Activated CD4-positive, alpha-beta T cell treated with anti-CD3 and anti-CD28 coated beads, Interleukin-2, amount 10 ng/mL, durations not matched to agents 24 days and 14 days (primary cell): ENCODE data around the gene ICOS. TPM values are rescaled to one million over a fixed set of nuclear protein-coding genes. Genes with fewer than 3 reads are reported as not detected.
"Not testable (repeated sequence)": the region's sequence is repeated elsewhere in the genome, so short reads cannot be mapped to it uniquely, and the experiment has no call there.

Source experiments
- DNase-seq: peaks from one replicate; pipeline ENCODE4 v3.0.0; 2022
- H3K27ac Mint-ChIP-seq: one replicate; pipeline ENCODE4 v1.8.0; 2022; ENCODE audit warnings: mild to moderate bottlenecking, mixed read lengths
- H3K27me3 Mint-ChIP-seq: one replicate; pipeline ENCODE4 v1.8.0; 2022; ENCODE audit warnings: mixed read lengths
- H3K36me3 Mint-ChIP-seq: one replicate; pipeline ENCODE4 v1.8.0; 2022; ENCODE audit warnings: low read depth, mild to moderate bottlenecking, mixed read lengths
- H3K4me1 Mint-ChIP-seq: one replicate; pipeline ENCODE4 v1.8.0; 2021; ENCODE audit warnings: mixed read lengths
- H3K4me3 Mint-ChIP-seq: one replicate; pipeline ENCODE4 v1.8.0; 2022; ENCODE audit warnings: mild to moderate bottlenecking, moderate library complexity, mixed read lengths
- H3K9me3 Mint-ChIP-seq: one replicate; pipeline ENCODE4 v1.8.0; 2021; ENCODE audit warnings: mixed read lengths
- intact Hi-C: fragments of 100-400 bp; cut with micrococcal nuclease; formaldehyde crosslinking; loops from one replicate; pipeline ENCODE4 v1.15.1; 2023
- total RNA-seq: library from RNA; stranded (reverse); gene quantifications from 2 replicates; pipeline ENCODE4 v1.2.3, GENCODE V29; 2022

ICOS gene
- total RNA-seq, 1 donor from 2014 or later: 111 TPM

- no peak overlapping the region for H3K27ac Mint-ChIP-seq
- peaks cover 60% of the 10 kb centered on the region for H3K36me3 Mint-ChIP-seq
- H3K27me3 Mint-ChIP-seq: no peaks in the 10 kb centered on the region
- H3K9me3 Mint-ChIP-seq: no peaks in the 10 kb centered on the region
- H3K4me3 Mint-ChIP-seq: no peak overlapping the region
- no peak for DNase-seq
- intact Hi-C loops: no loop called here
- peaks cover 25% of the 10 kb centered on the region for H3K4me1 Mint-ChIP-seq
Observed at GRCh38 chr2:203960811-203961210, 24.2 kb downstream of the ICOS start.

- intact Hi-C loops, H3K27me3 Mint-ChIP-seq, H3K27ac Mint-ChIP-seq, H3K4me3 Mint-ChIP-seq, H3K4me1 Mint-ChIP-seq, DNase-seq: not testable (repeated sequence)
- Mint-ChIP-seq H3K36me3 (peaks cover 21% of the 10 kb centered on the region), H3K9me3 (peaks cover 10% of the 10 kb centered on the region)
Observed at GRCh38 chr2:203965190-203965589, 28.6 kb downstream of the ICOS start.

- Mint-ChIP-seq H3K27ac (no peak overlapping the region), H3K9me3 (peaks cover 17% of the 10 kb centered on the region), H3K4me3 (no peak overlapping the region), H3K36me3 (peaks cover 4% of the 10 kb centered on the region), H3K4me1 (peaks cover 15% of the 10 kb centered on the region), H3K27me3 (no peaks in the 10 kb centered on the region)
- DNase-seq: no peak
- intact Hi-C loops: no loop called here
Observed at GRCh38 chr2:203971251-203971650, 34.7 kb downstream of the ICOS start.

GRCh38 chr2:203972066-203972465 is 35.5 kb downstream of the ICOS start:
- H3K4me1 Mint-ChIP-seq: peaks cover 13% of the 10 kb centered on the region
- H3K36me3 Mint-ChIP-seq: peaks cover 4% of the 10 kb centered on the region
- no peak overlapping the region for H3K27ac Mint-ChIP-seq
- H3K27me3 Mint-ChIP-seq: no peaks in the 10 kb centered on the region
- H3K9me3 Mint-ChIP-seq: peaks cover 20% of the 10 kb centered on the region
- DNase-seq: no peak
- H3K4me3 Mint-ChIP-seq: no peak overlapping the region
- intact Hi-C loops: loop anchor here (2.0 kb wide), 1 partner anchor 13 kb away; no protein-coding TSS in a partner anchor

- intact Hi-C loops: loop anchor here (1.0 to 2.0 kb wide), 2 partner anchors 14 to 24 kb away; no protein-coding TSS in a partner anchor
- peaks cover 20% of the 10 kb centered on the region for H3K9me3 Mint-ChIP-seq
- H3K4me1 Mint-ChIP-seq: peaks cover 13% of the 10 kb centered on the region
- no peaks in the 10 kb centered on the region for H3K27me3 Mint-ChIP-seq
- no peak for DNase-seq
- H3K36me3 Mint-ChIP-seq: peaks cover 4% of the 10 kb centered on the region
- H3K27ac Mint-ChIP-seq: no peak overlapping the region
- H3K4me3 Mint-ChIP-seq: no peak overlapping the region
Observed at GRCh38 chr2:203973000-203973399, 36.4 kb downstream of the ICOS start.

GRCh38 chr2:203973676-203974075 is 37.1 kb downstream of the ICOS start:
- intact Hi-C loops: loop anchor here (1.0 to 2.0 kb wide), 2 partner anchors 15 to 24 kb away; no protein-coding TSS in a partner anchor
- Mint-ChIP-seq H3K27ac (no peak overlapping the region), H3K36me3 (peaks cover 4% of the 10 kb centered on the region), H3K9me3 (peaks cover 18% of the 10 kb centered on the region), H3K4me3 (no peak overlapping the region), H3K4me1 (peaks cover 11% of the 10 kb centered on the region), H3K27me3 (no peaks in the 10 kb centered on the region)
- no peak for DNase-seq

GRCh38 chr2:203975912-203976311 is 39.3 kb downstream of the ICOS start:
- intact Hi-C loops: no loop called here
- H3K4me1 Mint-ChIP-seq: peaks cover 11% of the 10 kb centered on the region

GRCh38 chr2:203982276-203982675 is 45.7 kb downstream of the ICOS start:
- H3K27me3 Mint-ChIP-seq: no peaks in the 10 kb centered on the region
- no peak overlapping the region for H3K27ac Mint-ChIP-seq
- no peaks in the 10 kb centered on the region for H3K36me3 Mint-ChIP-seq
- H3K9me3 Mint-ChIP-seq: peaks cover 5% of the 10 kb centered on the region
- H3K4me3 Mint-ChIP-seq: no peak overlapping the region
- intact Hi-C loops: no loop called here
- peak; percentile 42 for DNase-seq
- H3K4me1 Mint-ChIP-seq: peaks cover 15% of the 10 kb centered on the region

More at GRCh38 chr2:203975912-203976311, 39.3 kb downstream of the ICOS start:
- Mint-ChIP-seq H3K36me3 (peaks cover 4% of the 10 kb centered on the region), H3K27ac (no peak overlapping the region), H3K27me3 (no peaks in the 10 kb centered on the region), H3K4me3 (no peak overlapping the region), H3K9me3 (peaks cover 10% of the 10 kb centered on the region)
- DNase-seq: no peak

GRCh38 chr2:203983064-203983715 is 46.6 kb downstream of the ICOS start:
- Mint-ChIP-seq H3K36me3 (no peaks in the 10 kb centered on the region), H3K4me3 (no peak overlapping the region), H3K9me3 (peaks cover 5% of the 10 kb centered on the region), H3K4me1 (peaks cover 23% of the 10 kb centered on the region), H3K27me3 (no peaks in the 10 kb centered on the region), H3K27ac (no peak overlapping the region)
- DNase-seq: no peak
- intact Hi-C loops: no loop called here

GRCh38 chr2:203985978-203986377 is 49.4 kb downstream of the ICOS start:
- DNase-seq, H3K36me3 Mint-ChIP-seq, H3K27ac Mint-ChIP-seq, H3K4me3 Mint-ChIP-seq, H3K9me3 Mint-ChIP-seq, intact Hi-C loops, H3K27me3 Mint-ChIP-seq: not testable (repeated sequence)
- H3K4me1 Mint-ChIP-seq: peaks cover 40% of the 10 kb centered on the region

- peak overlapping the region; percentile 84 for H3K27ac Mint-ChIP-seq
- H3K4me3 Mint-ChIP-seq: no peak overlapping the region
- intact Hi-C loops: loop anchor here (1.0 to 2.0 kb wide), 6 partner anchors 9 to 121 kb away; no protein-coding TSS in a partner anchor
Observed at GRCh38 chr2:203987959-203988358, 51.4 kb downstream of the ICOS start.

GRCh38 chr2:203988500-203989260 is 52.1 kb downstream of the ICOS start:
- intact Hi-C loops: loop anchor here (1.0 to 2.0 kb wide), 5 partner anchors 9 to 120 kb away; no protein-coding TSS in a partner anchor
- H3K36me3 Mint-ChIP-seq: no peaks in the 10 kb centered on the region
- no peaks in the 10 kb centered on the region for H3K9me3 Mint-ChIP-seq
- peak overlapping the region; percentile 93 for H3K27ac Mint-ChIP-seq
- H3K27me3 Mint-ChIP-seq: no peaks in the 10 kb centered on the region
- peak overlapping the region; percentile 57 for H3K4me3 Mint-ChIP-seq
- peaks cover 31% of the 10 kb centered on the region for H3K4me1 Mint-ChIP-seq
- no peak for DNase-seq

More at GRCh38 chr2:203987959-203988358, 51.4 kb downstream of the ICOS start:
- DNase-seq: no peak
- H3K36me3 Mint-ChIP-seq: no peaks in the 10 kb centered on the region
- no peaks in the 10 kb centered on the region for H3K9me3 Mint-ChIP-seq
- H3K4me1 Mint-ChIP-seq: peaks cover 31% of the 10 kb centered on the region
- no peaks in the 10 kb centered on the region for H3K27me3 Mint-ChIP-seq

GRCh38 chr2:203989521-203989920 is 53.0 kb downstream of the ICOS start:
- no peaks in the 10 kb centered on the region for H3K27me3 Mint-ChIP-seq
- no peaks in the 10 kb centered on the region for H3K36me3 Mint-ChIP-seq
- H3K4me3 Mint-ChIP-seq: peak overlapping the region; percentile 42
- no peak for DNase-seq
- H3K27ac Mint-ChIP-seq: peak overlapping the region; percentile 77
- H3K9me3 Mint-ChIP-seq: no peaks in the 10 kb centered on the region
- peaks cover 32% of the 10 kb centered on the region for H3K4me1 Mint-ChIP-seq
- intact Hi-C loops: loop anchor here (2.0 kb wide), 2 partner anchors 39 to 119 kb away; no protein-coding TSS in a partner anchor

GRCh38 chr2:203992509-203992908 is 55.9 kb downstream of the ICOS start:
- Mint-ChIP-seq H3K4me1 (peaks cover 46% of the 10 kb centered on the region), H3K27me3 (no peaks in the 10 kb centered on the region), H3K9me3 (peaks cover 5% of the 10 kb centered on the region), H3K36me3 (peaks cover 4% of the 10 kb centered on the region), H3K27ac (no peak overlapping the region), H3K4me3 (no peak overlapping the region)
- intact Hi-C loops: loop anchor here (10.0 kb wide), 1 partner anchor 1622 kb away; no protein-coding TSS in a partner anchor
- DNase-seq: no peak
